WI38 (cell line): ENCODE results near the gene SLC35C1.

Experiments
- H3K4me3 ChIP-seq: 2 replicates; pipeline ENCODE4 v1.5.1; 2011; ENCODE audit warnings: low read depth, mild to moderate bottlenecking, control low read depth, low read length
- CTCF ChIP-seq: IDR thresholded peaks from 2 replicates; pipeline ENCODE4 v1.5.1; 2012; ENCODE audit warnings: low read depth, mild to moderate bottlenecking, control low read depth, low read length

SLC35C1 gene

GRCh38 chr11:45791524-45791923 lies 13.4 kb upstream of the SLC35C1 start:
- TF ChIP-seq CTCF = no peak

GRCh38 chr11:45794169-45794568 lies 10.8 kb upstream of the SLC35C1 start:
- H3K4me3 ChIP-seq = no peak overlapping the region
- no peak for TF ChIP-seq CTCF

More at GRCh38 chr11:45791524-45791923, 13.4 kb upstream of the SLC35C1 start:
- H3K4me3 ChIP-seq = no peak overlapping the region

GRCh38 chr11:45795379-45795778 lies 9.6 kb upstream of the SLC35C1 start:
- no peak for TF ChIP-seq CTCF
- H3K4me3 ChIP-seq = no peak overlapping the region

- no peak for TF ChIP-seq CTCF
- H3K4me3 ChIP-seq = no peak overlapping the region
These were observed 8.5 kb upstream of the SLC35C1 start for GRCh38 chr11:45796461-45796861.

- no peak overlapping the region for H3K4me3 ChIP-seq
- no peak for TF ChIP-seq CTCF
These were observed 6.0 kb upstream of the SLC35C1 start for GRCh38 chr11:45798793-45799441.

GRCh38 chr11:45799562-45799961 lies 5.4 kb upstream of the SLC35C1 start:
- no peak for TF ChIP-seq CTCF

GRCh38 chr11:45800261-45800660 lies 4.7 kb upstream of the SLC35C1 start:
- H3K4me3 ChIP-seq = no peak overlapping the region
- no peak for TF ChIP-seq CTCF

More at GRCh38 chr11:45799562-45799961, 5.4 kb upstream of the SLC35C1 start:
- H3K4me3 ChIP-seq = no peak overlapping the region
